Measurements from ENCODE around the gene FUT8.

The FUT8 gene

GRCh38 chr14:65373671-65374039 is 38.9 kb upstream of the FUT8 start:
- no peak for TF ChIP-seq CTCF (IDR thresholded peaks at IDR 0.05; ENCODE audit: low read length, missing control alignments)
- DNase-seq (ENCODE audit: low read depth) = no peak

GRCh38 chr14:65377576-65377975 is 35.0 kb upstream of the FUT8 start:
- no peak for TF ChIP-seq CTCF (IDR thresholded peaks at IDR 0.05; ENCODE audit: low read length, missing control alignments)
- H3K4me3 ChIP-seq (replicated peaks; ENCODE audit: low read depth, low read length) = no peak overlapping the region
- DNase-seq (ENCODE audit: low read depth) = peak; percentile 65

More at GRCh38 chr14:65373671-65374039, 38.9 kb upstream of the FUT8 start:
- no peak overlapping the region for H3K4me3 ChIP-seq (replicated peaks; ENCODE audit: low read depth, low read length)

- TF ChIP-seq CTCF (IDR thresholded peaks at IDR 0.05; ENCODE audit: low read length, missing control alignments) = no peak
- no peak overlapping the region for H3K4me3 ChIP-seq (replicated peaks; ENCODE audit: low read depth, low read length)
- no peak for DNase-seq (ENCODE audit: low read depth)
Observed at GRCh38 chr14:65382586-65382985, 29.9 kb upstream of the FUT8 start.

- no peak overlapping the region for H3K4me3 ChIP-seq (replicated peaks; ENCODE audit: low read depth, low read length)
- TF ChIP-seq CTCF (IDR thresholded peaks at IDR 0.05; ENCODE audit: low read length, missing control alignments) = no peak
- no peak for DNase-seq (ENCODE audit: low read depth)
Observed at GRCh38 chr14:65387171-65387570, 25.4 kb upstream of the FUT8 start.

- no peak overlapping the region for H3K4me3 ChIP-seq (replicated peaks; ENCODE audit: low read depth, low read length)
- TF ChIP-seq CTCF (IDR thresholded peaks at IDR 0.05; ENCODE audit: low read length, missing control alignments) = no peak
- no peak for DNase-seq (ENCODE audit: low read depth)
Observed at GRCh38 chr14:65387628-65388027, 24.9 kb upstream of the FUT8 start.

- no peak for DNase-seq (ENCODE audit: low read depth)
- no peak for TF ChIP-seq CTCF (IDR thresholded peaks at IDR 0.05; ENCODE audit: low read length, missing control alignments)
- H3K4me3 ChIP-seq (replicated peaks; ENCODE audit: low read depth, low read length) = no peak overlapping the region
Observed at GRCh38 chr14:65392296-65392695, 20.2 kb upstream of the FUT8 start.

- DNase-seq (ENCODE audit: low read depth) = no peak
- H3K4me3 ChIP-seq (replicated peaks; ENCODE audit: low read depth, low read length) = no peak overlapping the region
- no peak for TF ChIP-seq CTCF (IDR thresholded peaks at IDR 0.05; ENCODE audit: low read length, missing control alignments)
Observed at GRCh38 chr14:65396082-65396910, 16.2 kb upstream of the FUT8 start.
